ENCODE measurements around the gene LRP5.

DNA sequence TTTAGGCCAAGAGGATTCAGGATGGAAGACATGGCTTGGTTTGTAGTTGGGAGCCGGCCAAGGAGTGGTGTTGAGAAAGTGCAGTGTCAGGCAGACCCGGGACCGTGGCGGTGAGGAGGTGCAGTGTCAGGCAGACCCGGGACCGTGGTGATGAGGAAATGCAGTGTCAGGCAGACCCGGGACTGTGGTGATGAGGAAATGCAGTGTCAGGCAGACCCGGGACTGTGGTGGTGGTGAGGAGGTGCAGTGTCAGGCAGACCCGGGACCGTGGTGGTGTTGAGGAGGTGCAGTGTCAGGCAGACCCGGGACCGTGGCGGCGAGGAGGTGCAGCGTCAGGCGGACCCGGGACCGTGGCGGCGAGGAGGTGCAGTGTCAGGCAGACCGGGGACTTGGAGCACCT, 59.7 kb downstream of the LRP5 start:
- TF ChIP-seq, protein P1, sequence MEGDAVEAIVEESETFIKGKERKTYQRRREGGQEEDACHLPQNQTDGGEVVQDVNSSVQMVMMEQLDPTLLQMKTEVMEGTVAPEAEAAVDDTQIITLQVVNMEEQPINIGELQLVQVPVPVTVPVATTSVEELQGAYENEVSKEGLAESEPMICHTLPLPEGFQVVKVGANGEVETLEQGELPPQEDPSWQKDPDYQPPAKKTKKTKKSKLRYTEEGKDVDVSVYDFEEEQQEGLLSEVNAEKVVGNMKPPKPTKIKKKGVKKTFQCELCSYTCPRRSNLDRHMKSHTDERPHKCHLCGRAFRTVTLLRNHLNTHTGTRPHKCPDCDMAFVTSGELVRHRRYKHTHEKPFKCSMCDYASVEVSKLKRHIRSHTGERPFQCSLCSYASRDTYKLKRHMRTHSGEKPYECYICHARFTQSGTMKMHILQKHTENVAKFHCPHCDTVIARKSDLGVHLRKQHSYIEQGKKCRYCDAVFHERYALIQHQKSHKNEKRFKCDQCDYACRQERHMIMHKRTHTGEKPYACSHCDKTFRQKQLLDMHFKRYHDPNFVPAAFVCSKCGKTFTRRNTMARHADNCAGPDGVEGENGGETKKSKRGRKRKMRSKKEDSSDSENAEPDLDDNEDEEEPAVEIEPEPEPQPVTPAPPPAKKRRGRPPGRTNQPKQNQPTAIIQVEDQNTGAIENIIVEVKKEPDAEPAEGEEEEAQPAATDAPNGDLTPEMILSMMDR (IDR thresholded peaks at IDR 0.05; ENCODE audit: low read depth, low read length, poor library complexity, severe bottlenecking), result no peak
- no peak for TF ChIP-seq EZH2phosphoT487 (IDR thresholded peaks at IDR 0.05; ENCODE audit: borderline replicate concordance, low read length)
